SK-N-MC (cell line): ENCODE measurements around the gene GORASP1.

Source experiments
- EZH2 ChIP-seq: fragments of 200-600 bp; sonication (generic); IDR thresholded peaks from one replicate; pipeline ENCODE4 v1.6.1; 2017; ENCODE audit warnings: antibody characterized with exemption
- FOXP2 ChIP-seq: optimal IDR thresholded peaks from 2 replicates; pipeline ENCODE3; 2011; ENCODE audit warnings: mild to moderate bottlenecking, moderate library complexity; ENCODE audit not compliant: insufficient read depth; ENCODE audit errors: extremely low read length, control extremely low read depth
- POLR2AphosphoS5 ChIP-seq: IDR thresholded peaks from 2 replicates; pipeline ENCODE4 v1.6.1; 2012; ENCODE audit warnings: mild to moderate bottlenecking, low read depth, low read length, borderline replicate concordance

DNA sequence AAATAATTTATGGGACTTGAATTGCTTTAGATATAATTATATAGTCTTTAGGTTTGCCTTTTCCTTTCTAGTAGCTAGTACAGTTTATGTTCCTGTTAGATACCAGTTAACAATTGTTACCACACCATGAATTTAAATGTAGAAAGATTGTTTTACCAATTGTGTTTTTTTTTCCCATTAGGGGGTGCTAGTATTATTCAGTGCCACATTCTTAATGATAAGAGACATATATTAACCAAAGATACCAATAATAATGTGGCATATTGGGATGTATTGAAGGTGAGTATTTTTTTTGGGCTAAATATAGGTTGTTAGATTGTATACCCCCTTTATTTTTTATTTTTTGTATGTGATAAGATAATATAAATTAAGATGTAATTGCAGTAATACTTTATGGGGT lies 27.9 kb downstream of the GORASP1 start:
- TF ChIP-seq POLR2AphosphoS5 (no peak), EZH2 (no peak), FOXP2 (no peak)
